NCI-H2029 (cell line): ENCODE data around the gene FAM110D.

Experiments used
- DNase-seq: peaks from one replicate; lab custom pipeline; 2025; lab: John Stamatoyannopoulos, UW

Gene FAM110D

GRCh38 chr1:26163684-26164035, 4.8 kb downstream of the FAM110D start:
- DNase-seq: no peak

GRCh38 chr1:26164036-26164860, 5.4 kb downstream of the FAM110D start:
- no peak for DNase-seq

GRCh38 chr1:26164861-26165842, 6.3 kb downstream of the FAM110D start:
- DNase-seq: no peak

- DNase-seq: no peak
These were observed 7.9 kb downstream of the FAM110D start for GRCh38 chr1:26166719-26167281.

- no peak for DNase-seq
These were observed 9.7 kb downstream of the FAM110D start, which contains the start of gene C1orf232 for GRCh38 chr1:26168410-26169197. TSS of gene C1orf232 (minus strand) at chr1:26168963. CDS start at chr1:26168499, 464 bp downstream.

GRCh38 chr1:26169198-26169554, 10.3 kb downstream of the FAM110D start:
- DNase-seq: no peak

GRCh38 chr1:26169669-26170471, 11.0 kb downstream of the FAM110D start, which contains the start of gene ZNF593:
TSS of gene ZNF593 (plus strand) at chr1:26169908. CDS start at chr1:26169984, 76 bp downstream.
- peak; percentile 73 for DNase-seq

GRCh38 chr1:26170472-26170821, 11.6 kb downstream of the FAM110D start:
- no peak for DNase-seq

- no peak for DNase-seq
These were observed 12.5 kb downstream of the FAM110D start, which contains the start of gene ZNF593OS for GRCh38 chr1:26171084-26172072. TSS of gene ZNF593OS (minus strand) at chr1:26171832. CDS start at chr1:26171661, 171 bp downstream.

GRCh38 chr1:26175346-26175745, 16.5 kb downstream of the FAM110D start:
- DNase-seq: no peak

GRCh38 chr1:26177182-26177684, 18.4 kb downstream of the FAM110D start, which contains the start of gene CNKSR1:
TSS of gene CNKSR1 (plus strand) at chr1:26177491. CDS start at chr1:26177548, 57 bp downstream.
- DNase-seq: peak; percentile 78

- DNase-seq: no peak
These were observed 21.2 kb downstream of the FAM110D start for GRCh38 chr1:26180010-26180506.

GRCh38 chr1:26181586-26182382, 22.9 kb downstream of the FAM110D start:
- DNase-seq: no peak

GRCh38 chr1:26182383-26182696, 23.5 kb downstream of the FAM110D start:
- DNase-seq: no peak

- no peak for DNase-seq
These were observed 25.2 kb downstream of the FAM110D start for GRCh38 chr1:26184086-26184485.

GRCh38 chr1:26184883-26185282, 26.0 kb downstream of the FAM110D start:
- DNase-seq: no peak

GRCh38 chr1:26187882-26188281, 29.0 kb downstream of the FAM110D start:
- no peak for DNase-seq

GRCh38 chr1:26188477-26188876, 29.6 kb downstream of the FAM110D start:
- no peak for DNase-seq
